ENCODE data around the gene OR2T4.

Gene OR2T4

GRCh38 chr1:248361121-248361715, at the start of gene OR2T4:
Gene OR2T4 (plus strand): TSS chr1:248361665. CDS start chr1:248361665, 0 bp downstream.
- no peak for DNase-seq

- DNase-seq = no peak
Measured at GRCh38 chr1:248316796-248317195, 44.7 kb upstream of the OR2T4 start.

- no peak for DNase-seq
Measured at GRCh38 chr1:248324468-248324867, 37.0 kb upstream of the OR2T4 start, which contains the start of gene OR2M7. Gene OR2M7 (minus strand): TSS chr1:248324568. CDS start chr1:248324568, 0 bp downstream.

GRCh38 chr1:248343451-248343850, 18.0 kb upstream of the OR2T4 start:
- DNase-seq = no peak

GRCh38 chr1:248348475-248348874, 13.0 kb upstream of the OR2T4 start, which contains the start of gene OR14C36:
Gene OR14C36 (plus strand): TSS chr1:248348775. CDS start chr1:248348775, 0 bp downstream.
- no peak for DNase-seq

- no peak for DNase-seq
Measured at GRCh38 chr1:248359415-248359814, 2.0 kb upstream of the OR2T4 start.

GRCh38 chr1:248366609-248367008, 5.1 kb downstream of the OR2T4 start:
- no peak for DNase-seq

- no peak for DNase-seq
Measured at GRCh38 chr1:248372394-248372793, 10.9 kb downstream of the OR2T4 start.

- no peak for DNase-seq
Measured at GRCh38 chr1:248373761-248374160, 12.3 kb downstream of the OR2T4 start.

- DNase-seq = no peak
Measured at GRCh38 chr1:248375446-248375845, 14.0 kb downstream of the OR2T4 start, which contains the start of gene OR2T6. Gene OR2T6 (plus strand): TSS chr1:248375746. CDS start chr1:248387609, 11,863 bp downstream.

GRCh38 chr1:248376916-248377315, 15.5 kb downstream of the OR2T4 start:
- DNase-seq = no peak

- DNase-seq = no peak
Measured at GRCh38 chr1:248380854-248381253, 19.4 kb downstream of the OR2T4 start.

- DNase-seq = no peak
Measured at GRCh38 chr1:248388426-248388825, 27.0 kb downstream of the OR2T4 start.

GRCh38 chr1:248393050-248393449, 31.6 kb downstream of the OR2T4 start:
- DNase-seq = no peak

- no peak for DNase-seq
Measured at GRCh38 chr1:248402748-248403147, 41.3 kb downstream of the OR2T4 start, which contains the start of gene OR2T1. Gene OR2T1 (plus strand): TSS chr1:248403048. CDS start chr1:248406148, 3,100 bp downstream.

- DNase-seq = no peak
Measured at GRCh38 chr1:248404024-248404423, 42.6 kb downstream of the OR2T4 start.

GRCh38 chr1:248406721-248407692, 45.5 kb downstream of the OR2T4 start:
- no peak for DNase-seq
